GM10847 (cell line): ENCODE results near the gene PCNX4.

Source experiments
- POLR2A ChIP-seq: IDR thresholded peaks from 2 replicates; pipeline ENCODE4 v1.6.1; 2011; ENCODE audit not compliant: insufficient read length; ENCODE audit errors: extremely low read depth

Gene PCNX4

DNA sequence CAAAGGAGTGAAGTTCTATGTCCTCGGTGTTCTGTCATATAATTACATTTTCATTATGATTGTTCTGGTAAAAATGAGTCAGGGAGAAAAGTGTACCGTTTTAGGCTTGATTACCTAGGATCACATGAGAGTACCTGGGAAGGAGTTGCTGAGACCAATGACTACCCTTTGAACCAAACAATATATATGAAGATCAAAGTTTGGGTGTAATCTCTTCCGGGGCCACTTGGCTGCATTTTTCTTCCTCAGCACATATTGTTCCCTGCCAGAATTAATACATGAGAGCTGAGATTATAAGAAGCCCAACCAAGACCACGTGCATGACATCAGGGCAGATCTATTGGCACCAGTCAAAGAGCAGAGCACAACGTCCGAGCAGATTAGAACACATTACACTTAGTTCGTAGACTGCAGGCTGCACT is 114.5 kb downstream of the PCNX4 start:
- no peak for TF ChIP-seq POLR2A

DNA sequence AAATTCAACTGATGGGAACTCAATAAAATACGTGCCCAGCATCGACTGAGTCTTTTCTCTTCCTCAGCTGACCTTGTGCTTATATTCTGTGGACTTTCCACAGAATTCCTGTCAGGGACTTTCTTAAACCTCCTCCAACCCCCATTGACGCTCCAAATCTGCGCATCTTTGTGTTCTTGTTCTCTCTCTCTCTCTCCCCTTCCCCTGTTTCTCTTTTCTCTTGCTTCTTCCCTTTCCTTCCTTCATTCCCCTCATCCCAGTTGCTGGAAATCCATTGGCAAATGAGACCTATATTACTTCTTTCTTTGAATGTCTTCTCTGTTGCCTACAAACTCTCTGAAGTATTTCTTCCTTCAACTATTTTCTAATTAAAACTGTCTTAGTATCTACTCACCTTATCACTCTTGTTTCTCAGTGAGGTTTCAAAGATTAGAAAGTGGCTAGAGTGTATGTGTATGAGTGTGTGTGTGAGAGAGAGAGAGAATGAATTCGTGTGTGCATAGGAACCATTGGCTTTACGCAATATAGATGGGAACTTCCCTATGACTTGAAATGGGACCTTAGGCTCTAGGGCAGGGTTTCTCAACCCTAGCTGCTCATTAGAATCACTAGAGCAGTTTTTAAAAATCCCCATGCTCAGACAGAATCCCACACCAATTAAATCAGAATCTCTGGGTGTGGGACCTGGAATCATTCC is 115.3 kb downstream of the PCNX4 start:
- no peak for TF ChIP-seq POLR2A

DNA sequence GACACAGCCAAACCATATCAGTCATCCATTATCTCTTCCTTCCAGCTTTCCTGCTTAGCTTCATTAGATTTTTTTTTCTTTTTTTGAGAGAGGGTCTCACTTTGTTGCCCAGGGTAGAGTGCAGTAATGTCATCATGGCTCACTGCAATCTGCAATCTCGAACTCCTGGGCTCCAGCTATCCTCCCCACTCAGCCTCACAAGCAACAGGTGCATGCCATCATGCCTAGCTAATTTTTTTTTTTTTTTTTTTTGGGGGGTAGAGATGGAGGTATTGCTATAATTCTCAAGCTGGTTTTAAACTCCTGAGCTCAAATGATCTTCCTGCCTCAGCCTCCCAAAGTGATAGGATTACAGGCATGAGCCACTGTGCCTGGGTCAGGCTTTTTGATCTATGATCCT is 119.0 kb downstream of the PCNX4 start:
- TF ChIP-seq POLR2A: no peak

GRCh38 chr14:60211153-60211552 is 119.4 kb downstream of the PCNX4 start:
- no peak for TF ChIP-seq POLR2A

- TF ChIP-seq POLR2A: no peak
Measured at GRCh38 chr14:60212503-60213371, 121.0 kb downstream of the PCNX4 start.

- TF ChIP-seq POLR2A: no peak
Measured at GRCh38 chr14:60214003-60214402, 122.3 kb downstream of the PCNX4 start.

DNA sequence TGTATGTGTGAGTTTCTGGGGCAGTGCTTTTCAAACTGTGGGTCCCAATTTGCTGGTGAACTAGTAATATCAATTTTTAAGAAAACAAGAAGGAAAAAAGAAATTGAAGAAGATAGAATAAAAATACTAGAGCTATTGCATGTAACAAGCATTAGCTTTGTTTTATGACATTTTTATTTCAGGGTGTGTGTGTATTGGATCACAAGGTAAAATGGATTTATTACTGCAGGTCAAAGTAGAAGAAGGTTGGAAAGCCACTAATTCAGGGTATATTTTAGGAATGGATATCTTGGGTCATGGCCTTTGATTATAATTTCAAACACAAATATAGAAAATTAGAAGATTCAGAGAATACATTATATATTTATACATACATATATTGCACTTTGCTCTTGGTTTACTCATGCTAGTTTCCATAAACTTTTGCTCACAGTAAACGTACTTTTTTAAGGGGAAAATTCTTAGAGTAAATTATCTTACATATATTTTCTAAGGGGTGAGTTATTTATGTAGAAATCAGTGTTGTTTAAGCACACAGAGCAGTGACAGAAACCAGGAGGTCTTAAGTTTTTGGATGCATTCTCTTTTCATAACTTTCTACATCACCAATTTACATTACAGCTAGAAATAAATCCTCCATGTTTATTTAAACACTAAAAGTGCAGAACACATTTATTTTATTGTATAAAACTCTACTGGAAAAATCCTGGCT is 122.8 kb downstream of the PCNX4 start:
- no peak for TF ChIP-seq POLR2A

GRCh38 chr14:60215127-60215444 is 123.4 kb downstream of the PCNX4 start:
- no peak for TF ChIP-seq POLR2A

DNA sequence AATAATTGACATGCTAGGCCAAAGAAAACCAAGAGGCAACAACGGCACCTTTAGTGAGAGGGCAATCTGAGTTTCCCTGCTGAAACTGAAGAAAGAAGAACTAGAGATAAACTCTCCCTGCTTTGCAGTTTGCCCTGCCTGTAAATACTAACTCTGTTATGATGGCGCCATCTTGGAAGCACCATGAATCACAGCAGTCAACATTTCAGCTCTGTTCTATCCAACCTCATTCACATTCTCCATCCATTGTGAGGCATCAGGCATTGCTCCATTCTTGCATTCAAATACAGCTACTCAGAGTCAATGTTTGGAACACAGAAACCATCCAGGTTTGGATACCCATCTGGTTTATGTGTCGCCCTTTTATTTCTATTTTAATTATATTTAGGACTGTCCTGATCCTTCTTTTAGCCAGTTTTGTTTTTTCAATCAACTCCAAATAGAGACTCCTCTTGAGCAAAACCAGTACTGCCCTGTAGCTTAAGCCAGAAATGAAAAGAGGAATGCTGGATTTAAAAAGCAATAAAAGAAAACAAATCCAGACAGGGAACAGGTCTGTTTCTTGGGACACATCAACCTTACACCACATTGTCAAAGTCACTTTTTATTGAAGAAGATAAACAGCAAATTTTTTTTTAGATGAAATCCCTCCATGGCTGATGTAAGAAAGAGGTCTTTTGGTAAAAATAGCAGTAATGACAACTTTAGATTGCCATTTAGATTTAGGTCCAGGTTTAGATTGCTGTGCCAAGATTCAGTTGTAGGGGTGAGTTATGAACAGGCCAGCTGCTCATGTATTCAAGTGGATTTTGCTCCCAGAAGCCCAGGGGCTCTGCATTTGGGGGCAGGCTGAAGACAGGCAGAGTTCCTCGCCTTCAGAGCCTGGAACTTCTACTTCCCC is 124.0 kb downstream of the PCNX4 start:
- TF ChIP-seq POLR2A: no peak

- TF ChIP-seq POLR2A: no peak
Measured at GRCh38 chr14:60217713-60218112, 126.0 kb downstream of the PCNX4 start.
